A549 (cell line): ENCODE data around the gene CHD6. TPM values are rescaled to one million over a fixed set of nuclear protein-coding genes. Genes with fewer than 3 reads are reported as not detected.

Experiments
- ATAC-seq, 2 experiments: fragments of 200-7000 bp in 1 of 2; fragments of >200 bp in 1 of 2; cut with Nextera tagmentation in 1 of 2; cut with Tn5 transposase in 1 of 2; 3 replicates each; pipeline versions ENCODE4 v1.8.0 to v1.9.1; 2018 to 2020; ENCODE audit warnings: mild to moderate bottlenecking in 1 of 2, moderate library complexity in 1 of 2
- CTCF ChIA-PET: fragments of 300-600 bp; sonication (Branson Sonifier 250); formaldehyde crosslinking; extraction: SDS; loops from one replicate; lab custom pipeline; 2021; ENCODE audit warnings: antibody characterized with exemption, inconsistent platforms; lab: Yijun Ruan, JAX
- POLR2A ChIA-PET: fragments of 350-600 bp; formaldehyde crosslinking; extraction: SDS; loops from one replicate; lab custom pipeline; 2021; ENCODE audit warnings: antibody characterized with exemption, inconsistent platforms; lab: Yijun Ruan, JAX
- DNase-seq, 2 experiments: peaks; one replicate each; pipeline versions ENCODE4 v3.0.0 to v3.0.0-alpha.2; 2011 to 2016; ENCODE audit warnings: low read depth in 1 of 2, low spot score in 1 of 2
- FAIRE-seq: peaks from 2 replicates; lab custom pipeline; 2011; peaks lifted over from hg19 to GRCh38; lab: Jason Lieb, UNC
- H3K27ac ChIP-seq, 2 experiments: fragments of >200 bp; sonication (Bioruptor Twin); formaldehyde crosslinking; 3 replicates each; pipeline ENCODE4 v1.5.1; 2016 to 2017
- H3K4me1 ChIP-seq: fragments of >200 bp; sonication (Bioruptor Twin); formaldehyde crosslinking; 3 replicates; pipeline ENCODE4 v1.6.1; 2016
- H3K4me2 ChIP-seq: fragments of >200 bp; sonication (Bioruptor Twin); formaldehyde crosslinking; 3 replicates; pipeline ENCODE4 v1.6.1; 2016
- H3K4me3 ChIP-seq: fragments of >200 bp; sonication (Bioruptor Twin); formaldehyde crosslinking; 3 replicates; pipeline ENCODE4 v1.5.1; 2016
- H3K9me3 ChIP-seq: fragments of >200 bp; sonication (Bioruptor Twin); formaldehyde crosslinking; 3 replicates; pipeline ENCODE4 v1.6.1; 2016
- CBX2 ChIP-seq: fragments of 200-600 bp; sonication (generic); IDR thresholded peaks from 2 replicates; pipeline ENCODE4 v1.6.1; 2016; ENCODE audit warnings: low read depth, mild to moderate bottlenecking, borderline replicate concordance
- CBX8 ChIP-seq: fragments of 200-600 bp; sonication (generic); IDR thresholded peaks from 2 replicates; pipeline ENCODE4 v1.6.1; 2016
- CHD4 ChIP-seq: fragments of 200-600 bp; sonication (generic); IDR thresholded peaks from 2 replicates; pipeline ENCODE4 v1.6.1; 2016; ENCODE audit warnings: antibody characterized with exemption, mild to moderate bottlenecking, borderline replicate concordance
- E2F6 ChIP-seq: IDR thresholded peaks from 2 replicates; pipeline ENCODE4 v1.6.1; 2012; ENCODE audit warnings: low read depth, borderline replicate concordance
- EHF ChIP-seq: fragments of 250-450 bp; sonication (Bioruptor Pico); IDR thresholded peaks from 2 replicates; pipeline ENCODE4 v1.5.0; 2020; ENCODE audit warnings: mild to moderate bottlenecking
- EP300 ChIP-seq, 2 experiments: fragments of >200 bp; sonication (Bioruptor Twin); formaldehyde crosslinking; IDR thresholded peaks; 2 replicates in 1 of 2; 3 replicates in 1 of 2; pipeline ENCODE4 v1.6.1; 2016 to 2017
- ESRRA ChIP-seq: fragments of 150-350 bp; IDR thresholded peaks from 2 replicates; pipeline ENCODE4 v1.6.1; 2014; ENCODE audit warnings: mild to moderate bottlenecking, low read length, borderline replicate concordance
- FOSB ChIP-seq: fragments of 250-450 bp; sonication (Bioruptor Pico); IDR thresholded peaks from 2 replicates; pipeline ENCODE4 v1.5.0; 2020; ENCODE audit warnings: mild to moderate bottlenecking, moderate library complexity
- FOXS1 ChIP-seq: fragments of 250-450 bp; sonication (Bioruptor Pico); IDR thresholded peaks from 2 replicates; pipeline ENCODE4 v1.5.0; 2020; ENCODE audit warnings: mild to moderate bottlenecking, moderate library complexity
- HOXA7 ChIP-seq: fragments of 250-450 bp; sonication (Bioruptor Pico); IDR thresholded peaks from 2 replicates; pipeline ENCODE4 v1.5.0; 2020; ENCODE audit warnings: mild to moderate bottlenecking, moderate library complexity
- POLR2A ChIP-seq: IDR thresholded peaks from 2 replicates; pipeline ENCODE4 v1.6.1; 2012; ENCODE audit warnings: mild to moderate bottlenecking, low read length
- RAD21 ChIP-seq, 2 experiments: fragments of >200 bp in 1 of 2; sonication (Bioruptor Twin) in 1 of 2; formaldehyde crosslinking in 1 of 2; IDR thresholded peaks in 1 of 2; conservative IDR thresholded peaks in 1 of 2; 2 replicates in 1 of 2; 3 replicates in 1 of 2; pipeline ENCODE4 v1.6.1; 2012 to 2018; ENCODE audit warnings: inconsistent platforms in 1 of 2
- RCOR1 ChIP-seq: fragments of 150-350 bp; IDR thresholded peaks from 2 replicates; pipeline ENCODE4 v1.6.1; 2014; ENCODE audit warnings: antibody characterized with exemption, low read length, low read depth
- RFX5 ChIP-seq: fragments of 450-650 bp; IDR thresholded peaks from 2 replicates; pipeline ENCODE4 v1.7.1; 2014; ENCODE audit warnings: antibody characterized with exemption, mild to moderate bottlenecking, moderate library complexity
- RNF2 ChIP-seq: fragments of 200-600 bp; sonication (generic); IDR thresholded peaks from 2 replicates; pipeline ENCODE4 v1.6.1; 2016; ENCODE audit warnings: low read depth, mild to moderate bottlenecking, antibody characterized with exemption, moderate library complexity, borderline replicate concordance
- TP53 ChIP-seq: fragments of 250-450 bp; sonication (Bioruptor Pico); IDR thresholded peaks from 2 replicates; pipeline ENCODE4 v1.5.0; 2021; ENCODE audit warnings: mild to moderate bottlenecking, moderate library complexity
- USF2 ChIP-seq: fragments of 450-650 bp; IDR thresholded peaks from 2 replicates; pipeline ENCODE4 v1.6.1; 2014; ENCODE audit warnings: antibody characterized with exemption
- ZC3H11A ChIP-seq: fragments of 450-650 bp; IDR thresholded peaks from 2 replicates; pipeline ENCODE4 v1.6.1; 2014; ENCODE audit warnings: antibody characterized with exemption, mild to moderate bottlenecking
- ZNF302 ChIP-seq: fragments of 250-450 bp; sonication (Bioruptor Pico); IDR thresholded peaks from 2 replicates; pipeline ENCODE4 v1.9.0; 2021; ENCODE audit warnings: inconsistent platforms, mild to moderate bottlenecking, moderate library complexity
- ZSCAN20 ChIP-seq: fragments of 250-450 bp; sonication (Bioruptor Pico); IDR thresholded peaks from 2 replicates; pipeline ENCODE4 v1.8.0; 2022; ENCODE audit warnings: mild to moderate bottlenecking, moderate library complexity
- WGBS: methylation state at CpG from one replicate; pipeline ENCODE4 v1.1.6; 2017; ENCODE audit errors: missing lambda C conversion rate; 5-methylcytosine and 5-hydroxymethylcytosine counted together
- polyA plus RNA-seq, 4 experiments: library from polyadenylated mRNA; depleted of rRNA in 3 of 4; stranded (reverse); fragments of >200 nt; fragmentation: RNase III in 1 of 4; extraction: RNeasy Plus Mini Kit Qiagen cat#74134 plus additional on column Dnase treatment in 1 of 4; gene quantifications; 2 replicates in 3 of 4; 3 replicates in 1 of 4; pipeline ENCODE4 v1.2.3, GENCODE V29; 2011 to 2017
- TF ChIP-seq, protein P1 (sequence below): fragments of 150-350 bp; IDR thresholded peaks from 2 replicates; pipeline ENCODE4 v1.6.1; 2014; ENCODE audit warnings: low read depth, mild to moderate bottlenecking, low read length
- TF ChIP-seq, protein P2 (sequence below): IDR thresholded peaks from 2 replicates; pipeline ENCODE4 v1.6.1; 2012

The CHD6 gene
- polyA plus RNA-seq, 2 of the 4 experiments (the other 2 are of a cell fraction), result 8.2 to 22.6 TPM

DNA sequence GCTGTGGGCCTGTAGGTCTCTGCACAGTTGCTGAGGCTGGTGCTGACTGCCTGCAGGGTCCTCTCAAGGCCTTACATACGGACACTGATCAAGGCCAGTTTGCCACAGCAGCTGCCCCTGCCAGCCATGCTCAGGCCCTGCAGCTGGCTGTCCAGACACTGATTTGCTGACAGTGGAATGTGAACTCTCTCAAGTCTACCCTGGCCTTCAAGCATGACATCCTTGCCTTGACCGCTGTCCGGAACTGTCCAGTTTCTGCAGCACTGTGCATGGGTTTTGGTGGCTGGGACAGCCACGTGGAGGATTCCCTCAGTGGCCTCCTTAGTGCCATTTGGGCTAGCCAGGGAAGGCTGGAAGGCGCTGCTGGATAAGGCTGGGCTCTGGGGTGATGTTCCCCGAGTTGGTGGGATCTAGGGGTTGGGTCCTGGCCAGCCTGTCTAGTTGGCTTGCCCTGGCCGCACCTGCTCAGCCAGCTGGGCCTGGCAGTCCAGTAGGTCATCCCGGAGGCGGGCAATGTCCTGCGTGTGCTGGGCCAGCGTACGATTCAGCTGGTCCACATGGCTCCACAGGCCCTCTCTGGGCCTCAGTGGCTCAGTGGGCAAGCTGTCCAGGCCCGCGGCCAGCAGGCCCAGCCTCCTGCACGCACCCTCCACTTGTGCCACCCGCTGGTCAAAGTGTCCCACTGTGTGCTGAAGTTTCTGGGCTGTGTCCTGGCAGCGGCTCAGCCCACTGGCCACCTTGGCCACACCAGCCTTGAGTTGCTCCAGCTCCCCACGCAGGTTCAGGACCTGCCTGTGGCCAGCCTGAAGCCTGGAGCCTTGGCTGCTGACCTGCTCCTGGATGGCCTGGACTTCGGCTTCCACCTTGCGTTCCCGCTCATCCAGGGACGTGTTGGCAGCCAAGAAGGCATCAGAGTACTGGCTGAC, 257.1 kb downstream of the CHD6 start:
- no peaks in the 10 kb centered on the region for H3K9me3 ChIP-seq
- no peak overlapping the region for H3K4me2 ChIP-seq
- peaks cover 2% of the 10 kb centered on the region; the same call in 1 of the 3 replicates for H3K4me1 ChIP-seq
- no peak overlapping the region for H3K4me3 ChIP-seq
- H3K27ac ChIP-seq, result no peak overlapping the region
- ATAC-seq (peak in 1 of 2 experiments; percentile 5; a peak in 2 of 6 replicates), FAIRE-seq (no peak), DNase-seq (no peak)
- 0 out of 2 replicates have a peak, but pooled peaks have one; percentile 15 for TF ChIP-seq POLR2A
- no peak for TF ChIP-seq ZSCAN20
- ChIA-PET CTCF (interaction anchor here (0.6 to 0.9 kb wide), 3 partner anchors 21 to 188 kb away, joined by 3 to 4 read pairs (median 3); partner anchors contain the start of gene LPIN3), POLR2A (no interaction called here)
- 86% methylated on average over 18 of the region's 22 CpGs for WGBS

DNA sequence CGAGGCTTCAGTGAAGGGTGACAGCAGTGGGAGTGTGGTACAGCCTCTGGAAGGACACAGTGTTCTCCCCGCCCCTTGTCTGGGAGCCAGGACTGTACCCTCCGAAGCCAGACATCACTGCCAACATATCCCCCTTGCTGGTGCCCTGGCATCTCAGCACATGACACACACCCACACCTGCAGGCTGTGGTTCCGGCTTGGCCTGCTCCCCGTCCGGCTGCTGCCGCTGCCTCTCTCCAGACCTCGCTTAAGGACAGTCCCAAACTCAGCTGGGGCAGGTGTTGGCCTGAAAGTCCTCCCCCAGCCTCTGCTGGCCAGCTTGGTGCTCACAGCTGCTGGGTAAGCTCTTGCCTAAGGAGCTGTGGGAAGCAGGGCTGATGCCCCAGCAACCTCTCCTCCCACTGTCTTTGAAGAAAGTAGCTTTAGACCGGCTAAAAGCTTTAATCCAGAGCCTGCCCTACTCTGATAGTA, 258.6 kb downstream of the CHD6 start:
- TF ChIP-seq CBX2, result no peak
- no peak for TF ChIP-seq TP53
- TF ChIP-seq FOSB (CRISPR knock-in tag), result no peak
- TF ChIP-seq EP300 (IDR thresholded peaks at IDR 0.05), result no peak
- TF ChIP-seq RAD21 (conservative IDR thresholded peaks at IDR 0.05 in 1 of 2, IDR thresholded peaks at IDR 0.05 in 1 of 2), result no peak
- TF ChIP-seq CBX8, result no peak
- TF ChIP-seq RNF2, result no peak
- TF ChIP-seq ZC3H11A, result no peak
- no peak for TF ChIP-seq RFX5
- TF ChIP-seq, protein P1, sequence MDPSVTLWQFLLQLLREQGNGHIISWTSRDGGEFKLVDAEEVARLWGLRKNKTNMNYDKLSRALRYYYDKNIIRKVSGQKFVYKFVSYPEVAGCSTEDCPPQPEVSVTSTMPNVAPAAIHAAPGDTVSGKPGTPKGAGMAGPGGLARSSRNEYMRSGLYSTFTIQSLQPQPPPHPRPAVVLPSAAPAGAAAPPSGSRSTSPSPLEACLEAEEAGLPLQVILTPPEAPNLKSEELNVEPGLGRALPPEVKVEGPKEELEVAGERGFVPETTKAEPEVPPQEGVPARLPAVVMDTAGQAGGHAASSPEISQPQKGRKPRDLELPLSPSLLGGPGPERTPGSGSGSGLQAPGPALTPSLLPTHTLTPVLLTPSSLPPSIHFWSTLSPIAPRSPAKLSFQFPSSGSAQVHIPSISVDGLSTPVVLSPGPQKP, result no peak
- TF ChIP-seq CHD4, result no peak
- no peak for TF ChIP-seq ZNF302 (CRISPR knock-in tag)
- no peak for TF ChIP-seq USF2
- no peak for TF ChIP-seq FOXS1 (CRISPR knock-in tag)
- TF ChIP-seq, protein P2, sequence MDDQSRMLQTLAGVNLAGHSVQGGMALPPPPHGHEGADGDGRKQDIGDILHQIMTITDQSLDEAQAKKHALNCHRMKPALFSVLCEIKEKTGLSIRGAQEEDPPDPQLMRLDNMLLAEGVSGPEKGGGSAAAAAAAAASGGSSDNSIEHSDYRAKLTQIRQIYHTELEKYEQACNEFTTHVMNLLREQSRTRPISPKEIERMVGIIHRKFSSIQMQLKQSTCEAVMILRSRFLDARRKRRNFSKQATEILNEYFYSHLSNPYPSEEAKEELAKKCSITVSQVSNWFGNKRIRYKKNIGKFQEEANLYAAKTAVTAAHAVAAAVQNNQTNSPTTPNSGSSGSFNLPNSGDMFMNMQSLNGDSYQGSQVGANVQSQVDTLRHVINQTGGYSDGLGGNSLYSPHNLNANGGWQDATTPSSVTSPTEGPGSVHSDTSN, result no peak
- TF ChIP-seq RCOR1, result no peak
- no peak for TF ChIP-seq EHF (CRISPR knock-in tag)
- TF ChIP-seq HOXA7 (CRISPR knock-in tag), result no peak
- no peak for TF ChIP-seq E2F6
- TF ChIP-seq ESRRA, result no peak
- Histone ChIP-seq H3K27ac (no peak overlapping the region), H3K4me1 (no peaks in the 10 kb centered on the region), H3K4me2 (no peak overlapping the region), H3K4me3 (no peak overlapping the region), H3K9me3 (no peaks in the 10 kb centered on the region)
- POLR2A ChIA-PET, result no interaction called here
- FAIRE-seq (no peak), ATAC-seq (no peak), DNase-seq (no peak)
- CTCF ChIA-PET, result interaction anchor here (0.8 to 5.9 kb wide), 3 partner anchors 10 to 51 kb away, joined by 4 to 28 read pairs (median 4); partner anchors contain the start of gene LPIN3
- 89% methylated on average over 9 of the region's 9 CpGs for WGBS
